Stimulated activated naive CD8-positive, alpha-beta T cell treated with anti-CD3 and anti-CD28 coated beads, Interleukin-15, Interleukin-2, amounts not matched to agents 100 ng/mL and 50 ng/mL, for 24 hours (primary cell): Measurements from ENCODE around the gene DNAJC7.

Experiments used
- H3K27ac Mint-ChIP-seq: one replicate; pipeline ENCODE4 v1.8.0; 2021; ENCODE audit warnings: mild to moderate bottlenecking, mixed read lengths
- H3K27me3 Mint-ChIP-seq: one replicate; pipeline ENCODE4 v1.8.0; 2021; ENCODE audit warnings: mixed read lengths
- H3K36me3 Mint-ChIP-seq: one replicate; pipeline ENCODE4 v1.8.0; 2021; ENCODE audit warnings: low read depth, mixed read lengths
- H3K4me1 Mint-ChIP-seq: one replicate; pipeline ENCODE4 v1.8.0; 2021; ENCODE audit warnings: low read depth, mixed read lengths
- H3K4me3 Mint-ChIP-seq: one replicate; pipeline ENCODE4 v1.8.0; 2021; ENCODE audit warnings: mild to moderate bottlenecking, mixed read lengths
- H3K9me3 Mint-ChIP-seq: one replicate; pipeline ENCODE4 v1.8.0; 2021; ENCODE audit warnings: mixed read lengths

Gene DNAJC7, protein sequence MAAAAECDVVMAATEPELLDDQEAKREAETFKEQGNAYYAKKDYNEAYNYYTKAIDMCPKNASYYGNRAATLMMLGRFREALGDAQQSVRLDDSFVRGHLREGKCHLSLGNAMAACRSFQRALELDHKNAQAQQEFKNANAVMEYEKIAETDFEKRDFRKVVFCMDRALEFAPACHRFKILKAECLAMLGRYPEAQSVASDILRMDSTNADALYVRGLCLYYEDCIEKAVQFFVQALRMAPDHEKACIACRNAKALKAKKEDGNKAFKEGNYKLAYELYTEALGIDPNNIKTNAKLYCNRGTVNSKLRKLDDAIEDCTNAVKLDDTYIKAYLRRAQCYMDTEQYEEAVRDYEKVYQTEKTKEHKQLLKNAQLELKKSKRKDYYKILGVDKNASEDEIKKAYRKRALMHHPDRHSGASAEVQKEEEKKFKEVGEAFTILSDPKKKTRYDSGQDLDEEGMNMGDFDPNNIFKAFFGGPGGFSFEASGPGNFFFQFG

DNA sequence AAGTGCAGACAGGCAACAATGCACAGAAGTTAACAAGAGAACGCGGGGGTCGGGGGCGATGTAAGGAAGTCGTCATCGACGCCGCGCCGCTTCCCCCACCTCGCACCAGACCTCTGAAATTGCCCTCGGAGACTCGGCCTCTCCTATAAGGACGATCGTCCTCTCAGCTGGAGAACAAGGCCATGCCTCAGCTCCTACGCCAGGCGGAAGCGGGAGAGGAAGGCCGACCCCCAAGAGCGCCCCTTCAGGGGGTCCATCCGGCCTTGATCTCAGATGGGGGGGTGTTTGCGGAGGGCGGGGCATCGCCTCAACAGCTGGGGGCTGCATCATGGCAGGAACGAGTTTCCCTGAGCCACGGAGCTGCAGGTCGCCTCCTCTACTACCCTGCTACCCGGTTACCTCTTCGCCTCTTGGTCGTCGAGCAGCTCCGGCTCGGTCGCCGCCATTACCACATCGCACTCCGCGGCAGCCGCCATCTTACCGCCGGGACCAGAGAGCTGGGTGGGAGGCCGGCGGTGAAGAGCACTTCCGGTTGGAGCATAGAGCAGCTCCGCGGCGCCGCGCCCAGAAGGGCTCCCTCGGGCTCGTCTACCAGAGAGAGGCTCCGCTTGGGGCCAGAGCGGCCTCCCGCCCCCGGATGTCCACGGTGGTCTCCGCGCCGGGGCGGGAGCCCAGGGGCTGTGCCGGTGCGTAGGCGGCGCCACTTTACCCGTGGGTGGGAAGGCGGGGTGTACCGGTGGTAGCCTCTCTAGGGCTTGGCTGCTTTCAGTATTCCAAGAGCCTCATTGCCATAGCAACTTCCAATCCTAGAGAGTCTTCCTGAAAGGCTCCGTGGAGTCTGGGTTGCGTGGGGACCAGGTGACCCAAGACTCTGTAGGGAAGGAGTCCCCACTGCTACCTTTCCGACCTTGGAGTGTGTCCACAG lies at the start of gene DNAJC7:
TSS of gene DNAJC7 (minus strand) at position 499 of the 925 bp plus-strand sequence. CDS start at position 476, 23 bp downstream.
- Mint-ChIP-seq H3K4me1 (peaks cover 64% of the 10 kb centered on the region), H3K27me3 (no peaks in the 10 kb centered on the region), H3K36me3 (peaks cover 12% of the 10 kb centered on the region), H3K4me3 (peak within 1 kb of the TSS; percentile 92), H3K9me3 (peaks cover 4% of the 10 kb centered on the region), H3K27ac (peak within 1 kb of the TSS; percentile 94)

DNA sequence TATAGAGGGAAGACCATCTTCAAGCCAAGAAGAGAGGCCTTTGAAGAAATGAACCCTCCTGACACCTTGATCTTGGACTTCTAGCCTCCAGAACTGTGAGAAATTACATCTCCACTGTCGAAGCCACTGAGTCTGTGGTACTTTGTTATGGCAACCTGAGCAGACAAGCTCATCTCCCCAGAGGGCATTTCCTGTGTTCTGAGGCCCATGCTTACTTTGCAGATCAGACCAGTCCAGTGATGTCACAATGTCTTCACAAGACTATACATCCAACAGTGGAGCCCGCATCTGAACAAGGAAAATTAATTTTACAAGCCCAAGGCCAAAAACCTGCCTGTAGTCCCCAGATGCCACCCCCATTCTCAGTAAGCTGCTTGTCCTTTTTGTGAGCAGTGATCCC lies 48.0 kb upstream of the DNAJC7 start:
- H3K27me3 Mint-ChIP-seq, result no peaks in the 10 kb centered on the region
- peaks cover 26% of the 10 kb centered on the region for H3K4me1 Mint-ChIP-seq
- no peaks in the 10 kb centered on the region for H3K9me3 Mint-ChIP-seq
- no peak overlapping the region for H3K4me3 Mint-ChIP-seq
- H3K36me3 Mint-ChIP-seq, result no peaks in the 10 kb centered on the region
- no peak overlapping the region for H3K27ac Mint-ChIP-seq

DNA sequence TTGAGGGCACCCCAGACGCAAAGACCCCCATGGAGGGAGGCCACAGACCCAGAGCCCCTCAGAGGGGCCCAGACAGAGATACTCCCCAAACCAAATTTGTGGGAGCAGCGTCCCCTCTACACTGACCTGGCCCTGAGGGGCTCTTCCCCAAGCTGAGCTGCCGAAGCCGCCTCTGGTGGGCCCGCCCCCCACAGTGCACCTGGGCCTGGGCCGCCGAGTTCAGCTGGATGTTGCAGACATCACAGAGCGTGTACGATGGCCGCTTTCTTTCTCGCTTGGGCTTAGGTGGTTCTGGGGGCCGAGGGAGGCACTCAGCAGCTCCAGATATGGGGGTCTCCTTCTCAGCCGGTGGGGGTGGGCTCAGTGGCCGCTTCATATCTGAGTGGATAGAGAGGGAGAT lies 45.4 kb upstream of the DNAJC7 start:
- H3K4me3 Mint-ChIP-seq, result no peak overlapping the region
- H3K27ac Mint-ChIP-seq, result no peak overlapping the region
- no peaks in the 10 kb centered on the region for H3K9me3 Mint-ChIP-seq
- no peaks in the 10 kb centered on the region for H3K27me3 Mint-ChIP-seq
- H3K4me1 Mint-ChIP-seq, result peaks cover 26% of the 10 kb centered on the region
- no peaks in the 10 kb centered on the region for H3K36me3 Mint-ChIP-seq

DNA sequence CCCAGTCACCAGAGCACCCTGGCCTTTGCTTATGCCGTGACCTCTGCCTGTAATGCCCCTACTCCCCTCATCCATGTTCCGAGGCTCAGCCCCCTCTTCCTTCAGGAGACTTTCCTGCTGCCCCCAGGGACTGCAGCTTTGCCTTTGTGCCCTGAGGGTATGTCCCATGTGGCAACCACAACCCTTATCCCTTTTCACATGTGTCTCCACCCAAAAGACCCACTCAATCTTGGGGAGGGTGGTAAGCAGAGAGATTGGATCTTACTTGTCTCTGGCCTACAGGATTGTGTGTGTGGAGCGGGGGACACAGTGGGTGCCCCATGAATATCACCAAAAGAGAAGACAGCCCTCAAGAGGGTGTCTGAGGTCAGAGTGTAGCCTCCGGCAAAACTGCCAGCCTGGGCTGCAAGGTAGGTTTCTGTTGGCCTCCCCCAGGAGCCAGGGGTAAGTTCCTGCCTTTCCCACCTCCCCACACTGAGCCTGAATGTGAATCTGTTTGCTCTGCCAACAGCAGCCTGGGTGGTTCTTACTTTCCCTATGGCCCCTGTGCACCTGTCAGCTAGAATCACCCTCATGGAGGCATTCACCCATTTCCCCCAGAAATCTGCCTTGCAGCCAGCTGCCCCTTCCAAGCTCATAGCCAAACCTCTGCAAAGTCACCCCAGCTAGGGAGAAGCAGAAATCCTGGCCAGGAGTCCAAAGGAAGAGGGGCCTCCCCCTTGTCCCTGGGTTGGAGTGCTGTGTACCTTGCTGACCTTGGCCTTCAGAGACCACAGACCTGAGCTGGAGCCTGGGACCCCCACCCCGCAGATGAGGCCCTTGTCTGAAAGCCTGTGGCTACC lies 44.6 kb upstream of the DNAJC7 start:
- Mint-ChIP-seq H3K27ac (no peak overlapping the region), H3K27me3 (no peaks in the 10 kb centered on the region), H3K9me3 (no peaks in the 10 kb centered on the region), H3K4me1 (peaks cover 26% of the 10 kb centered on the region), H3K4me3 (no peak overlapping the region), H3K36me3 (no peaks in the 10 kb centered on the region)

DNA sequence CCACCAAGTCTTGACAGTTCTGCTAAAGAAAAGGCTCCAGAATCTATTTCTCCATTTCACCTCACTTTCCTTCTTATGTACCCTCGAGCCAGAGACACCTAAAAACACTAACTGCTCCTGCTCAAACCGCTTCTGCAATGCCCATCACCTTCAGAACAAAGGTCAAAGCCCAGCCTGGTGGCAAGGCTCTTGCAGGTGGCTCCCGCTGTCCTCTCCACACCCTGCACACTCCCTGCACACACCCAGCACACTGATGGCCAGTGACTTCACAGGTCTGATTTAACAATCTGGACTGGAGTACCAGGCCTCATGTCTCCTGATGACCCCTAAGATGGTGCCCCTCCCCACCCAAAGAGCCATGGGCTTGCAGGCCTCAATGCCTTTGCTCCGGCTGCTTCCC lies 43.0 kb upstream of the DNAJC7 start:
- Mint-ChIP-seq H3K27ac (peak overlapping the region; percentile 15), H3K9me3 (no peaks in the 10 kb centered on the region)

DNA sequence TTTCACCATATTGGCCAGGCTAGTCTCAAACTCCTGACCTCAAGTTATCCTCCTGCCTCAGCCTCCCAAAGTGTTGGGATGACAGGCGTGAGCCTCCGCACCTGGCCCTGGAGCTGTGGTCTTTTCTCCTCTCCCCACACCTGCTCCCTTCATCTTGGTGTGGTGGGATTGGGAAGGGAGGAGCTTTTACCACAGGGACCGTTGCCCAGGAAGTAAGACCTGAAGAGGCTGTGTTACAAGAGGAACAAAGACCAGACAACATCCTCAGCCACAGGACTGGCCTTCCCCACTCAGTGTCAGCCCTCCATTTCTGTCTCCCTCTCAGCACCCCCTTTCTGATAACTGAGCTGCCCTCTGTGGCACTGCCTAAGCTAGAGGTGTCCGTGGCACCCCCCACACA lies 42.6 kb upstream of the DNAJC7 start:
- H3K36me3 Mint-ChIP-seq, result no peaks in the 10 kb centered on the region
- no peaks in the 10 kb centered on the region for H3K9me3 Mint-ChIP-seq
- no peaks in the 10 kb centered on the region for H3K27me3 Mint-ChIP-seq
- no peak overlapping the region for H3K27ac Mint-ChIP-seq
- H3K4me3 Mint-ChIP-seq, result no peak overlapping the region
- H3K4me1 Mint-ChIP-seq, result peaks cover 21% of the 10 kb centered on the region

More for the DNA sequence above, 43.0 kb upstream of the DNAJC7 start:
- Mint-ChIP-seq H3K4me1 (peaks cover 25% of the 10 kb centered on the region), H3K4me3 (no peak overlapping the region), H3K27me3 (no peaks in the 10 kb centered on the region), H3K36me3 (no peaks in the 10 kb centered on the region)

DNA sequence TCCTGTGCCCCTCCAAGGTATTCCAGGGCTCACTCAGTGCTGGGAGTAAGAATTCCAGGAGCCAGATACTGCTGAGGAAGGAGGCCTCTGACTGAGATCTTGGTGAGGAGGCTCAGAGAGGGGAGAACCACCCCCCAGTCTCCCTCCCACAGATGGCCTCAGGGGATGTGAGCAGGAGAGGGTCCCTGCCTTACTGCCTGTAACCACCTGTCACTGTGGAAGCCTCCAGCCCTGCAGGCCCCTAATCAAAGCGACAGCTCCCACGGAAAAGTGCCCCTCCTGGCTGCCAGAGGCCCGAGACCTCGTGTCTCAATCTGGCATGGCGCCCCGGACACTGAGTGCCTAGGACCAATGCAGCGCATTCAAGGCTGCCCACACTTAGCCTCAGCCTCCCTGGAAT lies 40.8 kb upstream of the DNAJC7 start:
- H3K36me3 Mint-ChIP-seq, result no peaks in the 10 kb centered on the region
- peaks cover 3% of the 10 kb centered on the region for H3K4me1 Mint-ChIP-seq
- no peak overlapping the region for H3K27ac Mint-ChIP-seq
- no peak overlapping the region for H3K4me3 Mint-ChIP-seq
- H3K9me3 Mint-ChIP-seq, result no peaks in the 10 kb centered on the region
- peaks cover 7% of the 10 kb centered on the region for H3K27me3 Mint-ChIP-seq

DNA sequence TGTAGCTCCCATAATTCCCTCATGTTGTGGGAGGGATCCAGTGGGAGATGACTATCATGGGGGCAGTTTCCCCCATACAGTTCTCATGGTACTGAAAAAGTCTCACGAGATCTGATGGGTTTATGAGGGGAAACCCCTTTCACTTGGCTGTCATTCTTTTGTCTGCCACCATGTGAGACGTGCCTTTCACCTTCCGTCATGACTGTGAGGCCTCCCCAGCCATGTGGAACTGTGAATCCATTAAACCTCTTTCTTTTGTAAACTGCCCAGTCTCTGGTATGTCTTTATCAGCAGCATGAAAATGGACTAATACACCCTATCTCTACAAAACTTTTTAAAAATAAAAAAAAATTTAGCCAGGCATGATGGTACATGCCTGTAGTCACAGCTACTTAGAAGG lies 39.4 kb upstream of the DNAJC7 start:
- Mint-ChIP-seq H3K27me3 (peaks cover 21% of the 10 kb centered on the region), H3K4me1 (no peaks in the 10 kb centered on the region), H3K4me3 (no peak overlapping the region), H3K36me3 (no peaks in the 10 kb centered on the region), H3K9me3 (no peaks in the 10 kb centered on the region), H3K27ac (no peak overlapping the region)

DNA sequence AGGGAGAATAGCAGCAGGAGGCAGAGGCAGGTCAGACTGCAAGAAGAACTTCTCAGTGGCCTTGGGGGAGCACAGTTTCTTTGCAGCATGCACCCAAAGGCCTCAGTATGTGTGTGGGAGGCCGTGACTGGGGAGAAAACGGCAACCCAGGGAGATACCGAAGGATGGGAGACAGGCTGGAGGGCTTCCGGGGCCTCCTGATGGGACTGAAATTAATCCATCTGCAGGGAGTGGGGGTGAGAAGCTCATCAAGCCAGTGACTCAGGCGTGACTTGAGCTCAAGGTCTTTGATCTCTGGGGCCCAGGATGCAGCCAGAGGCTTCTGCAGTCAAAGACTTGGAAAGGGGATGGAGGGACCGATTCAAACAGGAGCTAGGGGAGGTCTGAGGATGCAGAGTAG lies 38.3 kb upstream of the DNAJC7 start:
- peaks cover 3% of the 10 kb centered on the region for H3K4me1 Mint-ChIP-seq
- no peak overlapping the region for H3K27ac Mint-ChIP-seq
- no peaks in the 10 kb centered on the region for H3K9me3 Mint-ChIP-seq
- H3K36me3 Mint-ChIP-seq, result no peaks in the 10 kb centered on the region
- H3K4me3 Mint-ChIP-seq, result no peak overlapping the region
- H3K27me3 Mint-ChIP-seq, result peaks cover 29% of the 10 kb centered on the region

DNA sequence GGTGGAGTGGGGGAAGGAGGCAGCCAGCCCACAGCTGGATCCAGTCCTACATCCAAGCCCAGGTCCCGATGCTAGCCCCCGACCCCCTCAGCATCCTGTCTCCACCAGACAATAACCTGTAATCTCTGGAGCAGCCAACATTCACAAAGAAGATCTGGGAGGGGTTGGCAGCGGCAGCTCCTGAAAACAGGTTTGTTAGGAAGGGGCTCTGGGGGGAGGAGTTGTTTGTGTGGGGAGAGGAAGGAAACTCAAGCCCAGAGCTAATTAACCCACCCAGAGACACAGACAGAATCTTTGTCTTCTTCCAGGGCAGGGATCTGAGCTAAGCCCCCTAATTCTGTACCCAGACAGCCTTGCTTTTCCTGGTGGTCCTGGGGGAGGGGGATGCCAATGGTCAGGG lies 37.8 kb upstream of the DNAJC7 start:
- peaks cover 29% of the 10 kb centered on the region for H3K27me3 Mint-ChIP-seq
- no peaks in the 10 kb centered on the region for H3K36me3 Mint-ChIP-seq
- no peaks in the 10 kb centered on the region for H3K9me3 Mint-ChIP-seq
- no peak overlapping the region for H3K4me3 Mint-ChIP-seq
- H3K4me1 Mint-ChIP-seq, result peaks cover 4% of the 10 kb centered on the region
- no peak overlapping the region for H3K27ac Mint-ChIP-seq

DNA sequence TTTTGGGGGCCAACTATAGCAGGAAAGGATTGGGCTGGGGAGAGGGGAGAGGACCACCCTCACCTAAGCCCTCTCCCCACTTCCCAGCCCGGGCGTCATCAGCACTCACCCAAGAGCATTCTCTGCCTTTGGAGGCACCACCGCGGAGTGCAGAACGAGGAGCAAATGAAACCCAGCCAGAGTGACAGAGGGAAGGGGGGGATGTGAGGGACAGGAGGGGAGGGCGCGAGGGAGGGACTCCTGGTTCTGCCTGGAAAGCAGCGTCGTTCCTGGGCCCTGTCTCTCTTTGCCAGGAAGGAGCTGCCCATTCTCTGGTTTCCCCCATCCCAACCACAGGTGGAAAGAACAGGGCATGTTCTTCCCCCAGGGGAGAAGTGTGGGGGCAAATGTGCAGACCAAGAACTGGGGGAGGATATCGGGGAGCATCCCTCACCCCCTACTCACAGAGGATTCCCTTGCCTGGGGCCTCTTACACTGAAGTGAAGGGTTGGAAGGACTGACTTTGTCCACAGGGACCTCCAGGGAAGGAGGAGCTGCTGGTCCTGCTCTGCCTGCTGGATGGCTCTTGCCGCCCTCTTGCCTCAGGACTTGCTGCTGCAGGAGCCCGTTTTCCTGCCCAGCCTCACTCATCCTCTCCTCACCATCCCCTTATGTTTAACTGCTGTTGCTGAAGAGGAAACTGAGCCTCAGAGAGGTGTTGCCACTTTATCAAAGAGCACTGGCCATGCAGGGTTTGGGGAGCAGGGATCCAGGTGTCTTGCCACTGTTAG lies 36.7 kb upstream of the DNAJC7 start:
- Mint-ChIP-seq H3K4me1 (peaks cover 7% of the 10 kb centered on the region), H3K9me3 (no peaks in the 10 kb centered on the region), H3K4me3 (no peak overlapping the region), H3K27me3 (peaks cover 34% of the 10 kb centered on the region), H3K36me3 (no peaks in the 10 kb centered on the region), H3K27ac (no peak overlapping the region)

DNA sequence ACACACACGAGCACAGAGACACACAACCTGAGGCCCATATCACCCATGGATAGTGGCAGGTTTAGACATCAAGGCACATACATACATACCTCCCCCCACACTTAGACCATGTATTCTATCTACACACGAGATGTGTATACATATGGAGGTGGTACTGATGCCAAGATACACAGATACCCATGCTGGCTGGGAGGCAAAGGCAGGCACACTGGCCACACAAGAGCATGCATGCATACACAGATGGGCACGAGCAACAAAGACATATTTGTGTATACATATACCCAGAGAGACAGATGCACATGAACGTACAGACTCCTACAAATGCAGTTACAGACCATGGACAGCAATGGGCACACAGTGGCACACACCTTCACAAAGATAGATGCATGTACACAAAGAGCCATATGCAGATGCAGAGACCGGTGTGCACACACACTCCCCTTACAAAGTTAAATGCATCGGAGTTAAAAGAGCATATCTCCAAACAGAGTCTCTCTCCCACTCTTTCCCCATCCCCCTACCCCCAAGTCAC lies 35.2 kb upstream of the DNAJC7 start:
- no peaks in the 10 kb centered on the region for H3K9me3 Mint-ChIP-seq
- peaks cover 7% of the 10 kb centered on the region for H3K4me1 Mint-ChIP-seq
- H3K36me3 Mint-ChIP-seq, result no peaks in the 10 kb centered on the region
- H3K27ac Mint-ChIP-seq, result no peak overlapping the region
- no peak overlapping the region for H3K4me3 Mint-ChIP-seq
- H3K27me3 Mint-ChIP-seq, result peaks cover 38% of the 10 kb centered on the region

DNA sequence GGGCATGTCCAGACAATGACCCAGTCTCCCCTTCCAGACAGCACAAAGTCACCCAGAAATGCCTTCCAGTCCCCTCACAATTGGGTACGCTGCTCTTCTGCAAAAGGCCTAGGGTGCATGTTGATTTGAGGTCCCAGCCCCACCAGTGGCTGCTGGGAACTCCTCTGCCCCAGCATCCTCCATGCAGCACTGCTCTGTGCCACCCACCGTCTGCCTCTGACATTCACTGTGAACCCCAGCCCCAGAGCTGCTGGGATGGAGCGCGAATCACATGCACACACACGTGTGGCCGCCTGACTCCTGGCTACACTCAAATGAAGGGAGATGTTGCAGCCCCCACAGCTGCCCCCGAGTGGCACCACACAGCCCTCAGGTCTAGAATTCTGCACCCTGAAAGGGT lies 34.4 kb upstream of the DNAJC7 start:
- no peaks in the 10 kb centered on the region for H3K36me3 Mint-ChIP-seq
- H3K4me1 Mint-ChIP-seq, result peaks cover 7% of the 10 kb centered on the region
- H3K27ac Mint-ChIP-seq, result no peak overlapping the region
- peaks cover 38% of the 10 kb centered on the region for H3K27me3 Mint-ChIP-seq
- no peaks in the 10 kb centered on the region for H3K9me3 Mint-ChIP-seq
- no peak overlapping the region for H3K4me3 Mint-ChIP-seq

DNA sequence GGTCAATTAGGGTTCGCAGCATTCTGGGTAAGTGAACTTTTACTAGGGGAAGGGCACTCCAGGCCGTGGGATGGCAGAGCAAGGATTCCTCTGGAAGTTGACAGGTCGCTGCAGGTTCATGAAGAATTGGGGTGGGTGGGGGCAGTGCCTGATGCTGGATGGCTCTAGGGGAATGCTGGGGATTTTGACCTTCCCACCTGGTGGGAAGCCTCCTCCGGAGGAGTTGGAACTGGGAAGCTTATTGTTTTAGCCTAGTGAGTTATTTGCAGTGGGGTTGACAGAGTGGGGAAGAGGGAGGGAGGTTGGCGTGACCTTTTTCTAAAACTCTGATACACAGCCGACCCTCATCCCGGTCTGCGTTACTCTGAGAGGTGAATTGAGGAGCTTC lies 33.8 kb upstream of the DNAJC7 start:
- H3K9me3 Mint-ChIP-seq, result no peaks in the 10 kb centered on the region
- H3K27ac Mint-ChIP-seq, result no peak overlapping the region
- H3K4me1 Mint-ChIP-seq, result peaks cover 7% of the 10 kb centered on the region
- H3K4me3 Mint-ChIP-seq, result peak overlapping the region; percentile 70
- peaks cover 38% of the 10 kb centered on the region for H3K27me3 Mint-ChIP-seq
- no peaks in the 10 kb centered on the region for H3K36me3 Mint-ChIP-seq
